PC-9 (cell line): Measurements from ENCODE around the gene NPTN.

ENCODE experiments used
- CTCF ChIP-seq: fragments of 200-600 bp; sonication (generic); conservative IDR thresholded peaks from 2 replicates; pipeline ENCODE4 v1.6.1; 2017; ENCODE audit warnings: mixed run types, antibody characterized with exemption, mild to moderate bottlenecking, moderate library complexity
- EZH2 ChIP-seq: fragments of 200-600 bp; sonication (generic); IDR thresholded peaks from 2 replicates; pipeline ENCODE4 v1.8.0; 2017; ENCODE audit warnings: antibody characterized with exemption, low read depth

GRCh38 chr15:73604477-73604876 is 28.7 kb downstream of the NPTN start:
- no peak for TF ChIP-seq EZH2
- TF ChIP-seq CTCF = no peak
